ENCODE results near the gene PTGFRN. TPM values are rescaled to one million over a fixed set of nuclear protein-coding genes. Genes with fewer than 3 reads are reported as not detected.

PTGFRN gene
- total and polyA plus RNA-seq, 4 donors, result 5.4 to 12.6 (median 7.2) TPM

GRCh38 chr1:116945421-116945820, 35.7 kb downstream of the PTGFRN start:
- no peak for DNase-seq (ENCODE audit: low spot score)
- TF ChIP-seq HNF4G (IDR thresholded peaks at IDR 0.05) (no peak), TAF1 (conservative IDR thresholded peaks at IDR 0.05) (no peak), RXRA (IDR thresholded peaks at IDR 0.05) (no peak), REST (IDR thresholded peaks at IDR 0.05) (no peak), MAX (IDR thresholded peaks at IDR 0.05) (no peak), CTCF (IDR thresholded peaks at IDR 0.05; ENCODE audit: low read depth, low read length, missing input control) (no peak)
- Histone ChIP-seq H3K36me3 (ENCODE audit: control insufficient read depth in 4 of 4, insufficient read depth in 3 of 4, low read depth in 1 of 4, low read length in 3 of 4) (peaks cover 0 to 12% (median 3%) of the 10 kb centered on the region in 4 donors), H3K4me1 (ENCODE audit: control insufficient read depth in 4 of 4, insufficient read depth in 4 of 4, low read length in 3 of 4) (no peaks in the 10 kb centered on the region), H3K9ac (ENCODE audit: low read depth in 1 of 2, low read length in 2 of 2) (no peak overlapping the region), H3K4me3 (ENCODE audit: low read depth in 1 of 3, low read length in 3 of 3) (no peak overlapping the region), H3K9me3 (ENCODE audit: control insufficient read depth in 4 of 4, low read length in 3 of 4) (no peaks in the 10 kb centered on the region), H3K27ac (ENCODE audit: low read depth in 1 of 2, low read length in 2 of 2) (no peak overlapping the region), H3K27me3 (ENCODE audit: control insufficient read depth in 4 of 4, insufficient read depth in 4 of 4, low read length in 3 of 4) (no peaks in the 10 kb centered on the region)
- WGBS, result 92% methylated on average over 5 of the region's 5 CpGs

- Histone ChIP-seq H3K27ac (ENCODE audit: low read depth in 1 of 2, low read length in 2 of 2) (no peak overlapping the region), H3K36me3 (ENCODE audit: control insufficient read depth in 4 of 4, insufficient read depth in 3 of 4, low read depth in 1 of 4, low read length in 3 of 4) (peaks cover 0 to 13% (median 3%) of the 10 kb centered on the region in 4 donors), H3K9me3 (ENCODE audit: control insufficient read depth in 4 of 4, low read length in 3 of 4) (no peaks in the 10 kb centered on the region), H3K9ac (ENCODE audit: low read depth in 1 of 2, low read length in 2 of 2) (no peak overlapping the region), H3K4me3 (ENCODE audit: low read depth in 1 of 3, low read length in 3 of 3) (no peak overlapping the region), H3K4me1 (ENCODE audit: control insufficient read depth in 4 of 4, insufficient read depth in 4 of 4, low read length in 3 of 4) (no peaks in the 10 kb centered on the region), H3K27me3 (ENCODE audit: control insufficient read depth in 4 of 4, insufficient read depth in 4 of 4, low read length in 3 of 4) (no peaks in the 10 kb centered on the region)
- no peak for TF ChIP-seq RAD21 (IDR thresholded peaks at IDR 0.05)
- no peak for TF ChIP-seq GABPA (IDR thresholded peaks at IDR 0.05 in 1 of 2, conservative IDR thresholded peaks at IDR 0.05 in 1 of 2)
- no peak for TF ChIP-seq MAX (IDR thresholded peaks at IDR 0.05)
- TF ChIP-seq ATF3 (IDR thresholded peaks at IDR 0.05), result no peak
- no peak for TF ChIP-seq CTCF (IDR thresholded peaks at IDR 0.05; ENCODE audit: low read depth, low read length, missing input control)
- no peak for TF ChIP-seq HNF4G (IDR thresholded peaks at IDR 0.05)
- TF ChIP-seq SP1 (IDR thresholded peaks at IDR 0.05), result no peak
- TF ChIP-seq RXRA (IDR thresholded peaks at IDR 0.05), result no peak
- no peak for TF ChIP-seq YY1 (IDR thresholded peaks at IDR 0.05)
- no peak for TF ChIP-seq HNF4A (conservative IDR thresholded peaks at IDR 0.05)
- no peak for TF ChIP-seq EGR1 (IDR thresholded peaks at IDR 0.05; ENCODE audit: low read depth in 2 of 2)
- TF ChIP-seq ZBTB33 (IDR thresholded peaks at IDR 0.05), result no peak
- TF ChIP-seq NR2F2 (IDR thresholded peaks at IDR 0.05), result no peak
- no peak for DNase-seq (ENCODE audit: low spot score)
- WGBS, result 86% methylated on average over 1 of the region's 1 CpG
These were observed 36.3 kb downstream of the PTGFRN start for GRCh38 chr1:116945996-116946395.
